Loucy (cell line): Measurements from ENCODE around the gene SMO.

Experiments used
- H2AFZ ChIP-seq: fragments of 200-600 bp; sonication (generic); 2 replicates; pipeline ENCODE4 v1.6.0; 2016; ENCODE audit warnings: antibody characterized with exemption, mild to moderate bottlenecking, low read length, moderate library complexity
- H3F3A ChIP-seq: fragments of 200-600 bp; 2 replicates; pipeline ENCODE4 v1.6.0; 2016; ENCODE audit warnings: antibody characterized with exemption, low read depth, mild to moderate bottlenecking
- H3K27me3 ChIP-seq: fragments of 200-600 bp; sonication (generic); 2 replicates; pipeline ENCODE4 v1.6.1; 2014; ENCODE audit warnings: low read length, mild to moderate bottlenecking; ENCODE audit not compliant: insufficient read depth, poor library complexity, severe bottlenecking
- H3K36me3 ChIP-seq: fragments of 200-600 bp; sonication (generic); 2 replicates; pipeline ENCODE4 v1.6.1; 2016; ENCODE audit warnings: low read length; ENCODE audit not compliant: insufficient read depth
- H3K4me1 ChIP-seq: fragments of 200-600 bp; sonication (generic); 2 replicates; pipeline ENCODE4 v1.5.1; 2014; ENCODE audit warnings: low read length, mild to moderate bottlenecking; ENCODE audit not compliant: insufficient read depth, poor library complexity, severe bottlenecking
- H3K4me2 ChIP-seq: fragments of 200-600 bp; sonication (generic); 2 replicates; pipeline ENCODE4 v1.6.0; 2014; ENCODE audit warnings: antibody characterized with exemption, low read length, low read depth, mild to moderate bottlenecking; ENCODE audit not compliant: poor library complexity, severe bottlenecking
- H3K4me3 ChIP-seq: fragments of 200-600 bp; sonication (generic); 2 replicates; pipeline ENCODE4 v1.5.1; 2014; ENCODE audit warnings: low read length, mild to moderate bottlenecking, mixed read lengths; ENCODE audit not compliant: poor library complexity, severe bottlenecking
- H3K79me2 ChIP-seq: fragments of 200-600 bp; sonication (generic); 2 replicates; pipeline ENCODE4 v1.6.1; 2014; ENCODE audit warnings: low read length; ENCODE audit not compliant: insufficient read depth
- H3K9ac ChIP-seq: fragments of 200-600 bp; sonication (generic); 2 replicates; pipeline ENCODE4 v1.6.0; 2014; ENCODE audit warnings: mild to moderate bottlenecking, low read depth, low read length, moderate library complexity; ENCODE audit not compliant: poor library complexity, severe bottlenecking
- H3K9me2 ChIP-seq: fragments of 200-600 bp; sonication (generic); replicated peaks from 2 replicates; pipeline ENCODE4 v1.6.1; 2016; ENCODE audit warnings: low read depth, low read length, mixed read lengths
- H3K9me3 ChIP-seq: fragments of 200-600 bp; sonication (generic); 2 replicates; pipeline ENCODE4 v1.6.1; 2014; ENCODE audit warnings: mild to moderate bottlenecking, antibody characterized with exemption, low read length, low read depth; ENCODE audit not compliant: insufficient read depth
- H4K20me1 ChIP-seq: fragments of 200-600 bp; sonication (generic); 2 replicates; pipeline ENCODE4 v1.6.0; 2014; ENCODE audit warnings: antibody characterized with exemption, low read length, mild to moderate bottlenecking; ENCODE audit not compliant: insufficient read depth, poor library complexity, severe bottlenecking
- EZH2phosphoT487 ChIP-seq: fragments of 200-600 bp; IDR thresholded peaks from 2 replicates; pipeline ENCODE4 v1.6.1; 2018; ENCODE audit warnings: antibody characterized with exemption, mild to moderate bottlenecking, moderate library complexity, borderline replicate concordance
- TF ChIP-seq, protein P1 (sequence below): fragments of 200-600 bp; sonication (generic); conservative IDR thresholded peaks from 2 replicates; pipeline ENCODE4 v1.5.1; 2014; ENCODE audit warnings: mild to moderate bottlenecking, antibody characterized with exemption, low read length

Gene SMO

DNA sequence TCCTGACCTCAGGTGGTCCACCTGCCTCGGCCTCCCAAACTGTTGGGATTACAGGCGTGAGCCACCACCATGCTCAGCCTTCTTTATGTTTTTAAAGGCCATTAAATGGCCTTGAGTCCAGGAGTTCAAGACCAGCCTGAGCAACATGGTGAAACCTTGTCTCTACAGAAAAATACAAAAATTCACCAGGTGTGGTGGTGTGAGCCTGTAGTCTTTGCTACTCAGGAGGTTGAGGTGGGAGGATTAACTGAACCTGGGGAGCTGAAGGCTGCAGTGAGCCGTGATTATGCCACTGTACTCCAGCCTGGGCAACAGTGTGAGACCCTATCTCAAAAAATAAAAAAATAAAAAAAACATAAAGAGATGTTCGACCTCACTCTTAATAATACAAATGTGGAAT lies 11.0 kb downstream of the SMO start:
- no peak overlapping the region for H2AFZ ChIP-seq
- H3K9me3 ChIP-seq: no peaks in the 10 kb centered on the region
- H4K20me1 ChIP-seq: no peaks in the 10 kb centered on the region
- H3K4me2 ChIP-seq: no peak overlapping the region
- no peaks in the 10 kb centered on the region for H3K4me1 ChIP-seq
- no peak overlapping the region for H3K9ac ChIP-seq
- H3K79me2 ChIP-seq: peaks cover 2% of the 10 kb centered on the region; the same call in 1 of the 2 replicates
- H3K27me3 ChIP-seq: no peaks in the 10 kb centered on the region
- no peak for TF ChIP-seq EZH2phosphoT487
- TF ChIP-seq, protein P1, sequence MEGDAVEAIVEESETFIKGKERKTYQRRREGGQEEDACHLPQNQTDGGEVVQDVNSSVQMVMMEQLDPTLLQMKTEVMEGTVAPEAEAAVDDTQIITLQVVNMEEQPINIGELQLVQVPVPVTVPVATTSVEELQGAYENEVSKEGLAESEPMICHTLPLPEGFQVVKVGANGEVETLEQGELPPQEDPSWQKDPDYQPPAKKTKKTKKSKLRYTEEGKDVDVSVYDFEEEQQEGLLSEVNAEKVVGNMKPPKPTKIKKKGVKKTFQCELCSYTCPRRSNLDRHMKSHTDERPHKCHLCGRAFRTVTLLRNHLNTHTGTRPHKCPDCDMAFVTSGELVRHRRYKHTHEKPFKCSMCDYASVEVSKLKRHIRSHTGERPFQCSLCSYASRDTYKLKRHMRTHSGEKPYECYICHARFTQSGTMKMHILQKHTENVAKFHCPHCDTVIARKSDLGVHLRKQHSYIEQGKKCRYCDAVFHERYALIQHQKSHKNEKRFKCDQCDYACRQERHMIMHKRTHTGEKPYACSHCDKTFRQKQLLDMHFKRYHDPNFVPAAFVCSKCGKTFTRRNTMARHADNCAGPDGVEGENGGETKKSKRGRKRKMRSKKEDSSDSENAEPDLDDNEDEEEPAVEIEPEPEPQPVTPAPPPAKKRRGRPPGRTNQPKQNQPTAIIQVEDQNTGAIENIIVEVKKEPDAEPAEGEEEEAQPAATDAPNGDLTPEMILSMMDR: no peak
- no peaks in the 10 kb centered on the region for H3F3A ChIP-seq
- H3K9me2 ChIP-seq: no peaks in the 10 kb centered on the region
- H3K4me3 ChIP-seq: no peak overlapping the region
- H3K36me3 ChIP-seq: no peaks in the 10 kb centered on the region

DNA sequence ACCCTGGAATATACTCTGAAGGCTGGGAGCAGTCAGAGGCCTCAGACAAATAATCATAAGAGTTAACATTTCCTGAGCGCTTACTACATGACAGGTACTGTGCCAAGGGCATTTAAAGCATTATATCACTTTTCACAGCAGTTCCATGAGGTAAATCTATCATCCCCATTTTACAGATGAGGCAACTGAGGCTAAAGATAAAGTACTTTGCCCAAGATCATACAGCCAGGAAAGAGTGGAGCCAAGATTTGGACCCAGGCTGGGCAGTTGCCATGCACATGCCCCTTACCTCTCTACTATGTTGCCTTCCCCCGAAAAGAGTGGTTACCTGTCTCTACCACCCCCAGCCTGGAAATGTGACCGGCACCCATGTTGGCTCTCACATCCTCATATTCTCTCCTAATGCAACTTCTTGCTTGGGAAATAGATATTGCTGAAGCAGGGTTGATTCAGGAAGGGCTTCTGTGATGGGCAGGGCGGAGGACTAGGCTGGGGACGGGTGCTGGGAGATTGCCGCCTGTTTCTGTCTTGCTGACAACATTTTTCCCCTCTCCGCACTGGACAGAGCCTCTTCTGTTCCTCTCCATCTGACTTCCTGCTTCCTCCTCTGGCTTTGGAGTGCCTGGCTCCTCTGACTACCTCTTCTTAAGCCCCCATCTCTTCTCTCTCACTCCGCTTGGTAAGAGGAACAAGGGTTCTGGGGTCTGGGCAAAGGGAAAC lies 13.8 kb downstream of the SMO start:
- no peaks in the 10 kb centered on the region for H3K9me3 ChIP-seq
- H3K4me3 ChIP-seq: no peak overlapping the region
- H4K20me1 ChIP-seq: no peaks in the 10 kb centered on the region
- no peaks in the 10 kb centered on the region for H3K4me1 ChIP-seq
- H2AFZ ChIP-seq: no peak overlapping the region
- H3F3A ChIP-seq: no peaks in the 10 kb centered on the region
- H3K79me2 ChIP-seq: no peaks in the 10 kb centered on the region
- H3K9me2 ChIP-seq: no peaks in the 10 kb centered on the region
- no peak overlapping the region for H3K9ac ChIP-seq
- no peaks in the 10 kb centered on the region for H3K27me3 ChIP-seq
- TF ChIP-seq, protein P1: no peak
- no peak for TF ChIP-seq EZH2phosphoT487
- peaks cover 15% of the 10 kb centered on the region; the same call in 1 of the 2 replicates for H3K36me3 ChIP-seq
- no peak overlapping the region for H3K4me2 ChIP-seq

DNA sequence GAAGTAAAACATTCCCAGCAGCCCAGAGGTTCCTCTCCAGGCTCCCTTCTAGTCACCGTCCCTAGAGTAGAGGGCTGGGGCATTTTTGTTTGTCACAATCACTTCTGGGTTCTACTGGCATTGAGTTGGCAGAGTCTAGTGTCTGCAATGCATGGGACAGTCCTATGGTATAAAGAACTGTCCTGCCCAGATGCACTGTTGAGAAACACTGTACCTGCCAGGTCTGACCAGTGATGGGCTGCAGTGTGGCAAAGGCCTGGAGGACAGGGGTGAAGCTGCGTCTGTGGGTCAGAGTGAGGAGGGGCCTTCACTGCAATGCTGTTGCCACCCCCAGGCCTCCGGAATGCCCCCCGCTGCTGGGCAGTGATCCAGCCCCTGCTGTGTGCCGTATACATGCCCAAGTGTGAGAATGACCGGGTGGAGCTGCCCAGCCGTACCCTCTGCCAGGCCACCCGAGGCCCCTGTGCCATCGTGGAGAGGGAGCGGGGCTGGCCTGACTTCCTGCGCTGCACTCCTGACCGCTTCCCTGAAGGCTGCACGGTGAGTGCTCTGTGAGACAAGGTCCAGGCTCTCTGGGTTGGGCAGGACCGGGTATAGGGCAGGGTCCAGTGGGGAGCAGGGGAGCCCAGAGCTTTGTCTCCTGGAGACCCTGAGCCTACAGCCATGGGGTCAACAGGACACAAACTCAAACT lies 14.8 kb downstream of the SMO start:
- H3K9me3 ChIP-seq: no peaks in the 10 kb centered on the region
- H3K36me3 ChIP-seq: peaks cover 18% of the 10 kb centered on the region; the same call in 1 of the 2 replicates
- no peak overlapping the region for H3K4me3 ChIP-seq
- H4K20me1 ChIP-seq: no peaks in the 10 kb centered on the region
- H3K9ac ChIP-seq: no peak overlapping the region
- no peaks in the 10 kb centered on the region for H3K4me1 ChIP-seq
- no peaks in the 10 kb centered on the region for H3F3A ChIP-seq
- no peaks in the 10 kb centered on the region for H3K79me2 ChIP-seq
- no peaks in the 10 kb centered on the region for H3K9me2 ChIP-seq
- no peak for TF ChIP-seq EZH2phosphoT487
- TF ChIP-seq, protein P1: no peak
- H3K4me2 ChIP-seq: no peak overlapping the region
- no peaks in the 10 kb centered on the region for H3K27me3 ChIP-seq
- no peak overlapping the region for H2AFZ ChIP-seq
